ENCODE data around the gene G3BP1.

DNA sequence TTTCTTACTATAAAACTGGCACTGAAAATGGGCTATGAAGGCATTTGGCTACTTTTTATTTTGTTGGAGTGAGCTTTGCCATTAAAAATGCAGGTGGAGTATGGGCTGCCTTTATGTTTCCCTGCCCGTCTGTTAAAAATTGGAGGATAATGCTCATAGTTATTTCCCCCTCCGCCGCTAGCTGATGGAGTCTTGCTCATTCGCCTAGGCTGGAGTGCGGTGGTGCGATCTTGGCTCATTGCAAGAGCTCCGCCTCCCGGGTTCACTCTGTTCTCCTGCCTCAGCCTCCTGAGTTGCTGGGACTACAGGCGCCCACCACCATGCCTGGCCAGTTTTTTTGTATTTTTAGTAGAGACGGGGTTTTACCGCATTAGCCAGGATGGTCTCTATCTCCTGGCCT lies 8.6 kb downstream of the G3BP1 start:
- TF ChIP-seq, protein P1, sequence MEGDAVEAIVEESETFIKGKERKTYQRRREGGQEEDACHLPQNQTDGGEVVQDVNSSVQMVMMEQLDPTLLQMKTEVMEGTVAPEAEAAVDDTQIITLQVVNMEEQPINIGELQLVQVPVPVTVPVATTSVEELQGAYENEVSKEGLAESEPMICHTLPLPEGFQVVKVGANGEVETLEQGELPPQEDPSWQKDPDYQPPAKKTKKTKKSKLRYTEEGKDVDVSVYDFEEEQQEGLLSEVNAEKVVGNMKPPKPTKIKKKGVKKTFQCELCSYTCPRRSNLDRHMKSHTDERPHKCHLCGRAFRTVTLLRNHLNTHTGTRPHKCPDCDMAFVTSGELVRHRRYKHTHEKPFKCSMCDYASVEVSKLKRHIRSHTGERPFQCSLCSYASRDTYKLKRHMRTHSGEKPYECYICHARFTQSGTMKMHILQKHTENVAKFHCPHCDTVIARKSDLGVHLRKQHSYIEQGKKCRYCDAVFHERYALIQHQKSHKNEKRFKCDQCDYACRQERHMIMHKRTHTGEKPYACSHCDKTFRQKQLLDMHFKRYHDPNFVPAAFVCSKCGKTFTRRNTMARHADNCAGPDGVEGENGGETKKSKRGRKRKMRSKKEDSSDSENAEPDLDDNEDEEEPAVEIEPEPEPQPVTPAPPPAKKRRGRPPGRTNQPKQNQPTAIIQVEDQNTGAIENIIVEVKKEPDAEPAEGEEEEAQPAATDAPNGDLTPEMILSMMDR (IDR thresholded peaks at IDR 0.05) = no peak
- TF ChIP-seq POLR2AphosphoS5 (IDR thresholded peaks at IDR 0.05) (no peak), POLR2A (IDR thresholded peaks at IDR 0.05) (no peak), EP300 (IDR thresholded peaks at IDR 0.05) (no peak)

Measured in gastroesophageal sphincter (tissue), 3 donors.